ENCODE measurements around the gene OR6B2.

OR6B2 gene

GRCh38 chr2:240041363-240041762 is 11.1 kb upstream of the OR6B2 start:
- Histone ChIP-seq H3K9me3 (ENCODE audit: control insufficient read depth, insufficient read depth, low read length) (no peaks in the 10 kb centered on the region), H3K27me3 (ENCODE audit: control insufficient read depth, insufficient read depth, low read length) (0 out of 2 replicates have a peak, but pooled peaks cover under 1% of the 10 kb centered on the region), H3K9ac (ENCODE audit: low read depth, low read length) (no peak overlapping the region), H3K4me1 (ENCODE audit: control insufficient read depth, insufficient read depth, low read length) (no peaks in the 10 kb centered on the region), H3K27ac (ENCODE audit: low read depth, low read length) (no peak overlapping the region), H3K36me3 (ENCODE audit: control insufficient read depth, insufficient read depth, low read length) (no peaks in the 10 kb centered on the region), H3K4me3 (ENCODE audit: low read depth, low read length) (no peak overlapping the region)

GRCh38 chr2:240037358-240037757 is 7.1 kb upstream of the OR6B2 start:
- Histone ChIP-seq H3K27me3 (ENCODE audit: control insufficient read depth, insufficient read depth, low read length) (0 out of 2 replicates have a peak, but pooled peaks cover 6% of the 10 kb centered on the region), H3K9ac (ENCODE audit: low read depth, low read length) (no peak overlapping the region), H3K27ac (ENCODE audit: low read depth, low read length) (no peak overlapping the region), H3K4me1 (ENCODE audit: control insufficient read depth, insufficient read depth, low read length) (no peaks in the 10 kb centered on the region), H3K36me3 (ENCODE audit: control insufficient read depth, insufficient read depth, low read length) (no peaks in the 10 kb centered on the region), H3K4me3 (ENCODE audit: low read depth, low read length) (no peak overlapping the region), H3K9me3 (ENCODE audit: control insufficient read depth, insufficient read depth, low read length) (no peaks in the 10 kb centered on the region)

- H3K36me3 ChIP-seq (ENCODE audit: control insufficient read depth, insufficient read depth, low read length) = no peaks in the 10 kb centered on the region
- H3K9me3 ChIP-seq (ENCODE audit: control insufficient read depth, insufficient read depth, low read length) = no peaks in the 10 kb centered on the region
- H3K4me1 ChIP-seq (ENCODE audit: control insufficient read depth, insufficient read depth, low read length) = no peaks in the 10 kb centered on the region
- no peak overlapping the region for H3K9ac ChIP-seq (ENCODE audit: low read depth, low read length)
- H3K27me3 ChIP-seq (ENCODE audit: control insufficient read depth, insufficient read depth, low read length) = peaks cover 6% of the 10 kb centered on the region; the same call in 1 of the 2 replicates
- H3K4me3 ChIP-seq (ENCODE audit: low read depth, low read length) = no peak overlapping the region
- no peak overlapping the region for H3K27ac ChIP-seq (ENCODE audit: low read depth, low read length)
These were observed 3.1 kb upstream of the OR6B2 start for GRCh38 chr2:240033330-240033678.

- Histone ChIP-seq H3K27me3 (ENCODE audit: control insufficient read depth, insufficient read depth, low read length) (peaks cover 6% of the 10 kb centered on the region; the same call in 1 of the 2 replicates), H3K4me3 (ENCODE audit: low read depth, low read length) (no peak overlapping the region), H3K4me1 (ENCODE audit: control insufficient read depth, insufficient read depth, low read length) (no peaks in the 10 kb centered on the region), H3K27ac (ENCODE audit: low read depth, low read length) (no peak overlapping the region), H3K9me3 (ENCODE audit: control insufficient read depth, insufficient read depth, low read length) (no peaks in the 10 kb centered on the region), H3K9ac (ENCODE audit: low read depth, low read length) (no peak overlapping the region), H3K36me3 (ENCODE audit: control insufficient read depth, insufficient read depth, low read length) (no peaks in the 10 kb centered on the region)
These were observed 2.4 kb upstream of the OR6B2 start for GRCh38 chr2:240032406-240033329.

GRCh38 chr2:240024766-240025165 is 5.5 kb downstream of the OR6B2 start:
- Histone ChIP-seq H3K4me1 (ENCODE audit: control insufficient read depth, insufficient read depth, low read length) (peaks cover 5% of the 10 kb centered on the region), H3K36me3 (ENCODE audit: control insufficient read depth, insufficient read depth, low read length) (peaks cover 14% of the 10 kb centered on the region), H3K4me3 (ENCODE audit: low read depth, low read length) (peak overlapping the region; percentile 97), H3K9ac (ENCODE audit: low read depth, low read length) (peak overlapping the region; percentile 42; the same call in 1 of the 2 replicates), H3K27ac (ENCODE audit: low read depth, low read length) (no peak overlapping the region), H3K9me3 (ENCODE audit: control insufficient read depth, insufficient read depth, low read length) (no peaks in the 10 kb centered on the region), H3K27me3 (ENCODE audit: control insufficient read depth, insufficient read depth, low read length) (no peaks in the 10 kb centered on the region; the same call in 1 of the 2 replicates)

- H3K36me3 ChIP-seq (ENCODE audit: control insufficient read depth, insufficient read depth, low read length) = peaks cover 21% of the 10 kb centered on the region
- H3K27me3 ChIP-seq (ENCODE audit: control insufficient read depth, insufficient read depth, low read length) = no peaks in the 10 kb centered on the region; the same call in 1 of the 2 replicates
- no peak overlapping the region for H3K9ac ChIP-seq (ENCODE audit: low read depth, low read length)
- no peak overlapping the region for H3K27ac ChIP-seq (ENCODE audit: low read depth, low read length)
- peak overlapping the region; percentile 97 for H3K4me3 ChIP-seq (ENCODE audit: low read depth, low read length)
- H3K4me1 ChIP-seq (ENCODE audit: control insufficient read depth, insufficient read depth, low read length) = peaks cover 5% of the 10 kb centered on the region
- H3K9me3 ChIP-seq (ENCODE audit: control insufficient read depth, insufficient read depth, low read length) = no peaks in the 10 kb centered on the region
These were observed 6.4 kb downstream of the OR6B2 start for GRCh38 chr2:240023792-240024191.

GRCh38 chr2:240021488-240022104 is 8.6 kb downstream of the OR6B2 start:
- no peak overlapping the region for H3K9ac ChIP-seq (ENCODE audit: low read depth, low read length)
- H3K27ac ChIP-seq (ENCODE audit: low read depth, low read length) = no peak overlapping the region
- peaks cover 43% of the 10 kb centered on the region for H3K36me3 ChIP-seq (ENCODE audit: control insufficient read depth, insufficient read depth, low read length)
- peaks cover 5% of the 10 kb centered on the region for H3K4me1 ChIP-seq (ENCODE audit: control insufficient read depth, insufficient read depth, low read length)
- no peak overlapping the region for H3K4me3 ChIP-seq (ENCODE audit: low read depth, low read length)
- no peaks in the 10 kb centered on the region for H3K9me3 ChIP-seq (ENCODE audit: control insufficient read depth, insufficient read depth, low read length)
- H3K27me3 ChIP-seq (ENCODE audit: control insufficient read depth, insufficient read depth, low read length) = no peaks in the 10 kb centered on the region

- H3K36me3 ChIP-seq (ENCODE audit: control insufficient read depth, insufficient read depth, low read length) = peaks cover 73% of the 10 kb centered on the region
- no peak overlapping the region for H3K9ac ChIP-seq (ENCODE audit: low read depth, low read length)
- H3K4me1 ChIP-seq (ENCODE audit: control insufficient read depth, insufficient read depth, low read length) = no peaks in the 10 kb centered on the region
- H3K27me3 ChIP-seq (ENCODE audit: control insufficient read depth, insufficient read depth, low read length) = no peaks in the 10 kb centered on the region
- H3K4me3 ChIP-seq (ENCODE audit: low read depth, low read length) = no peak overlapping the region
- H3K9me3 ChIP-seq (ENCODE audit: control insufficient read depth, insufficient read depth, low read length) = no peaks in the 10 kb centered on the region
- no peak overlapping the region for H3K27ac ChIP-seq (ENCODE audit: low read depth, low read length)
These were observed 12.0 kb downstream of the OR6B2 start for GRCh38 chr2:240018071-240018750.

GRCh38 chr2:240014327-240014726 is 15.9 kb downstream of the OR6B2 start:
- Histone ChIP-seq H3K4me3 (ENCODE audit: low read depth, low read length) (no peak overlapping the region), H3K36me3 (ENCODE audit: control insufficient read depth, insufficient read depth, low read length) (peaks cover 95% of the 10 kb centered on the region), H3K4me1 (ENCODE audit: control insufficient read depth, insufficient read depth, low read length) (no peaks in the 10 kb centered on the region), H3K27ac (ENCODE audit: low read depth, low read length) (no peak overlapping the region), H3K9me3 (ENCODE audit: control insufficient read depth, insufficient read depth, low read length) (no peaks in the 10 kb centered on the region), H3K9ac (ENCODE audit: low read depth, low read length) (no peak overlapping the region), H3K27me3 (ENCODE audit: control insufficient read depth, insufficient read depth, low read length) (no peaks in the 10 kb centered on the region)

- peaks cover 95% of the 10 kb centered on the region for H3K36me3 ChIP-seq (ENCODE audit: control insufficient read depth, insufficient read depth, low read length)
- H3K4me1 ChIP-seq (ENCODE audit: control insufficient read depth, insufficient read depth, low read length) = no peaks in the 10 kb centered on the region
- no peak overlapping the region for H3K4me3 ChIP-seq (ENCODE audit: low read depth, low read length)
- no peak overlapping the region for H3K9ac ChIP-seq (ENCODE audit: low read depth, low read length)
- no peaks in the 10 kb centered on the region for H3K27me3 ChIP-seq (ENCODE audit: control insufficient read depth, insufficient read depth, low read length)
- H3K9me3 ChIP-seq (ENCODE audit: control insufficient read depth, insufficient read depth, low read length) = no peaks in the 10 kb centered on the region
- no peak overlapping the region for H3K27ac ChIP-seq (ENCODE audit: low read depth, low read length)
These were observed 16.9 kb downstream of the OR6B2 start for GRCh38 chr2:240013343-240013742.

All from HUES48 (cell line).